ENCODE results near the gene EPYC.

Gene EPYC

DNA sequence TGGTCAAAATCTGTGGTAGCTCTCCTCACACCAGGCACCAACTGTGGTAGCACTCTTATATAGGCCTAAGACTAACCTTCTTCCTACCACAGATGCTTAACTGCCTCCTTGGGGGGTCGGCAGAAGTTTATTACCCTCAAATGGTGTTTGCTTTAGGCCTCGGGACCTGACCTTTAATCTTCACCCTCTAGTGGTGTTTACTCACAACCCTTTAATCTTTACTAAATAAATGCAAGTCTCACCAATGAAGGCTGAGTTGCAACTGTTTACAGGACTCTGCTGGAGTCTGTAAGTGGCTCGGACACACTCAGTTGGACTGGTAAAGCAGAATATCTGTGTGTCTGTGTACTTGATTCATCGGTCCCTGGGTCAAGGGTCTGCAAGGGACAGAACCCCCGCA is 79.2 kb downstream of the EPYC start:
- Histone ChIP-seq H3K4me3 (ENCODE audit: low read length) (no peak overlapping the region), H3K27ac (ENCODE audit: low read depth, low read length) (no peak overlapping the region), H3K27me3 (ENCODE audit: insufficient read depth, low read length) (no peaks in the 10 kb centered on the region), H3K36me3 (ENCODE audit: insufficient read depth, low read length) (no peaks in the 10 kb centered on the region), H3K9me3 (ENCODE audit: insufficient read depth, low read depth, low read length) (0 out of 2 replicates have a peak, but pooled peaks cover 6% of the 10 kb centered on the region), H3K4me1 (ENCODE audit: insufficient read depth, low read length) (no peaks in the 10 kb centered on the region), H3K9ac (ENCODE audit: low read depth, low read length) (no peak overlapping the region)
- 62% methylated on average over 5 of the region's 5 CpGs for WGBS

DNA sequence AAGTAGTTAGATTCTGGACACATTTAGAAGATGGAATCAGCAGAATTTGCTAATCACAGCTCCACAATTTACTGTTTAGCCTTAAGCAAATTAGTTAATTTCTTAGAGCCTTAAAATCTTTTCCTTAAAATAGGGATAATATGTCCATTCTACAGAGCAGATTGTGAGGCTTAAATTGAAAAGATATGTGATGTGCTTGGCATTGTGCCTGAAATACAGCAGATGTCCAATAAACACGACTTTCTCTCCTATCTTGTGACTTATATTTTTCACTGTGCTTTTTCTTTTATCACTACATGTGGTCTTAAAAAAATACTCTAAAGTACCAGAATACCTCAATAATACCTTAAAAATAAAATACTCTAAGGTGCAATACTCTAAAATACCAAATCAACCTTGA is 80.4 kb downstream of the EPYC start:
- no peaks in the 10 kb centered on the region for H3K9me3 ChIP-seq (ENCODE audit: insufficient read depth, low read depth, low read length)
- H3K27me3 ChIP-seq (ENCODE audit: insufficient read depth, low read length) = no peaks in the 10 kb centered on the region
- 100% methylated on average over 1 of the region's 1 CpG for WGBS
- no peak overlapping the region for H3K9ac ChIP-seq (ENCODE audit: low read depth, low read length)
- H3K4me3 ChIP-seq (ENCODE audit: low read length) = no peak overlapping the region
- H3K27ac ChIP-seq (ENCODE audit: low read depth, low read length) = no peak overlapping the region
- no peaks in the 10 kb centered on the region for H3K4me1 ChIP-seq (ENCODE audit: insufficient read depth, low read length)
- H3K36me3 ChIP-seq (ENCODE audit: insufficient read depth, low read length) = no peaks in the 10 kb centered on the region

DNA sequence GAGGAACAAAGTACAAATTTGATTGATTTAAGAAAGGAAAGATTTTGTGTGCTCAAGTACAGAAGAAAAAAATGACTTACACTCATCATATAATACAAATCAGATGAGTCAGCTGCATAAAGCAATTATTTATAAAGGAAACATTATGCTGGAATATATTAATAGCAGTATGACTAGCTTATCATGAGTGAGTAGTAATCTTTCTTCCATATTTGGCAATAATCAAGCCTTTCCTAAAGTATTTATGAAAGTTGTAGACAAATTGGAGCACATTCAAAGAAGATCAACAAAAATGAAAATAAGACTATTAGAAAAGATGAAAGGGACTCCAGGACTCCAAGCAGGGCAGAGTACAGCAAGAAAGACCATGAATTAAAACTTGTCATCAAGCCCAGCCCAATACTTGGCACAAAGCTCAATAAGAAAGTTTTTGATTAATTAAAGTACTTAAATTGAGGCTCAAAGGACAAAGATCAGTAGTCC is 82.6 kb downstream of the EPYC start:
- no peak overlapping the region for H3K27ac ChIP-seq (ENCODE audit: low read depth, low read length)
- no peaks in the 10 kb centered on the region for H3K9me3 ChIP-seq (ENCODE audit: insufficient read depth, low read depth, low read length)
- H3K4me1 ChIP-seq (ENCODE audit: insufficient read depth, low read length) = no peaks in the 10 kb centered on the region
- H3K27me3 ChIP-seq (ENCODE audit: insufficient read depth, low read length) = no peaks in the 10 kb centered on the region
- no peak overlapping the region for H3K4me3 ChIP-seq (ENCODE audit: low read length)
- no peaks in the 10 kb centered on the region for H3K36me3 ChIP-seq (ENCODE audit: insufficient read depth, low read length)
- H3K9ac ChIP-seq (ENCODE audit: low read depth, low read length) = no peak overlapping the region

DNA sequence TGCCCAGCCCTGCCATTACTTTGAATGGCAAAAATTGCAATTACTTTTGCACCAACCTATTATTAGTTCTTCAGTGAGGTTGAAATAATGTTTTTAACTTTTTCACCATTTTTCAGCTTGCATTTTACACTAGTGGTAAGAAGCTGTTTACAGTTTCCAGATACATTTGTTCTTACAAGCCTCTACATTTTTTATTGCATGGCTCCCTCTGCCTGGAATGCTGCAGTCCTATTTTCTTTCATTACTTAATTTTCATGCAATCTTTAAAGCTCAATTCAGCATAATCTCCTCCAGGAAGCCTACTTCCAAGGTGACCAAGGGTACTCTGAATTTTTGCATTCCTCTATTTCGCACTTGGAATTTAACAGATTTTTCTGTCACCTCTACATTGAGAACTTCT is 83.2 kb downstream of the EPYC start:
- Histone ChIP-seq H3K4me1 (ENCODE audit: insufficient read depth, low read length) (no peaks in the 10 kb centered on the region), H3K9ac (ENCODE audit: low read depth, low read length) (no peak overlapping the region), H3K27me3 (ENCODE audit: insufficient read depth, low read length) (no peaks in the 10 kb centered on the region), H3K9me3 (ENCODE audit: insufficient read depth, low read depth, low read length) (no peaks in the 10 kb centered on the region), H3K4me3 (ENCODE audit: low read length) (no peak overlapping the region), H3K27ac (ENCODE audit: low read depth, low read length) (no peak overlapping the region), H3K36me3 (ENCODE audit: insufficient read depth, low read length) (no peaks in the 10 kb centered on the region)
- WGBS = 100% methylated on average over 1 of the region's 1 CpG

DNA sequence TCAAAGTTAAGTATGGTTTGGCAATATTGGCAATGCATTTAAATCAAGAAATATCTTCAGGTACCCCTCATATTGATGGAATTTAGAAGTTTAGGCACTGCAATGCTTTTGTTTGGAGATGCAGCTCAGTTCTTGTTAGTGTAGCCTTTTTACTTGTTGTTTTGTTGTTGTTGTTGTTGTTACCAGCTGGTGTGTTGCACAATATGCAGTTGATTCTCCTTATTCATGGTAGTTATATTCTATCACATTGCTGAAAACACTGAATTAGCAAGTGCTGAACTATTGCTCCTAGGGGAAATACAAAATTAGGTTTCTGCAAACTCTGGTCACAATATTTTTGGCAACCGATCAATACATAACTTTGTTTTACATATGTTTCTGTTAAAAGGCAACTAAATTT is 84.5 kb downstream of the EPYC start:
- no peaks in the 10 kb centered on the region for H3K4me1 ChIP-seq (ENCODE audit: insufficient read depth, low read length)
- WGBS = no CpG with 5 or more reads among the region's 1 CpG
- H3K9ac ChIP-seq (ENCODE audit: low read depth, low read length) = no peak overlapping the region
- no peak overlapping the region for H3K27ac ChIP-seq (ENCODE audit: low read depth, low read length)
- no peaks in the 10 kb centered on the region for H3K27me3 ChIP-seq (ENCODE audit: insufficient read depth, low read length)
- H3K9me3 ChIP-seq (ENCODE audit: insufficient read depth, low read depth, low read length) = no peaks in the 10 kb centered on the region
- H3K4me3 ChIP-seq (ENCODE audit: low read length) = no peak overlapping the region
- no peaks in the 10 kb centered on the region for H3K36me3 ChIP-seq (ENCODE audit: insufficient read depth, low read length)

DNA sequence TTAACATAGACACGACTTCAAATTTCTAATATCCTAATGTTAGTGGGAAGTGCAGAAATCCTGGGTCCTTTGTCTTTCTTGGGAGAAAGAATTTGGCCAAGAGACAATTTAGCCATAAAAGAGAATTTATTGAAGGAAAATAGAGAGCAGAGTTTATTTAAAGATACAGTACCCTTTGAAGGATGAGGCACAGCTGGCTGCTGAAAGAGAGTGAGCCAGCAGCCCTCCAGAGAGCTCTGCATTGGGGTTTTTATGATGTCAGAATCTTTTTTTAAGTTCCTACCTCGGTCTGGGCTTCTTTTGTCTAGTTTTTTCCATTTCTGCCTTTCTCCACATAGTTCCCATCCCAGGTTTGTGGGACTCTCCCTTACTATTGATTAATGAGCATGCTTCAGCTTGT is 87.3 kb downstream of the EPYC start:
- H3K27ac ChIP-seq (ENCODE audit: low read depth, low read length) = no peak overlapping the region

DNA sequence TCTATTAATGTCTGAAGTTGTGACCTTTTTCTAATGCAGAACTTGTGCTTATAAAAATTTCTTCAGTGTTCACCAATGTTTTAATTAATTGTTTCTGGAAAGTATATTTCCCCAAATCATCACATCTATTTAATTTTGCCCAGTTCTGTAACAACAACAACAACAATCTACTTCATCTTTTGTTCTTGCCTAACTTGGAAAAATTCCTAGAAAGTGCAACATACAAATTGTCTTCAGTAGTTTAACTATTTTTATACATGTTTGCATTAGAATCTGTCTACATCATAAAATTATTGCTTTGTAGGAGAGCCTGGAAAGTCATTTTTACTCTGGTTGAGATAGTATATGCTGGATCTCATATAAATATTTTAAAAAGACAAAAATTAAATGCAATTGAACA is 88.3 kb downstream of the EPYC start:
- Histone ChIP-seq H3K4me3 (ENCODE audit: low read length) (no peak overlapping the region), H3K4me1 (ENCODE audit: insufficient read depth, low read length) (no peaks in the 10 kb centered on the region), H3K27ac (ENCODE audit: low read depth, low read length) (no peak overlapping the region), H3K27me3 (ENCODE audit: insufficient read depth, low read length) (no peaks in the 10 kb centered on the region), H3K36me3 (ENCODE audit: insufficient read depth, low read length) (no peaks in the 10 kb centered on the region), H3K9ac (ENCODE audit: low read depth, low read length) (no peak overlapping the region), H3K9me3 (ENCODE audit: insufficient read depth, low read depth, low read length) (no peaks in the 10 kb centered on the region)

More for the DNA sequence above, 87.3 kb downstream of the EPYC start:
- Histone ChIP-seq H3K9me3 (ENCODE audit: insufficient read depth, low read depth, low read length) (no peaks in the 10 kb centered on the region), H3K9ac (ENCODE audit: low read depth, low read length) (no peak overlapping the region), H3K27me3 (ENCODE audit: insufficient read depth, low read length) (no peaks in the 10 kb centered on the region), H3K4me3 (ENCODE audit: low read length) (no peak overlapping the region), H3K4me1 (ENCODE audit: insufficient read depth, low read length) (no peaks in the 10 kb centered on the region), H3K36me3 (ENCODE audit: insufficient read depth, low read length) (no peaks in the 10 kb centered on the region)
- 100% methylated on average over 1 of the region's 2 CpGs for WGBS

DNA sequence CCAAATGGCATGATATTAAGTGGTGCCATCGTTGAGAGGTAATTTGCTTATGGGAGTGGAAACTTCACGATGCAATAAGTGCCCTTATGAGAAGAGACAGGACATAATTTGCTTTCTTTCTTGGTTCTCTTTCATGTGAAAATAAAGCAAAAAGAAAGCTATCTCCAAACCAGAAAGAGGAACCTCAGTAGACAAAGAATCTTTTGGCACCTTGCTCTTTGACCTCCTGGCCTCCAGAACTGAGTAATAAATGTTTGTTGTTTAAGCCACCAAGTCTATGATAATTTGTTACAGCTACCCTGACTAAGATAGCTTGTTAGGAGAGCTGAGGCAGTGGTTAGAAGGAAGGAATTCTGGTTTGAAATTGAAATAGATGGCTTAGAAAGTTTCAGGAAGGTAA is 89.4 kb downstream of the EPYC start:
- Histone ChIP-seq H3K9ac (ENCODE audit: low read depth, low read length) (no peak overlapping the region), H3K9me3 (ENCODE audit: insufficient read depth, low read depth, low read length) (no peaks in the 10 kb centered on the region), H3K4me1 (ENCODE audit: insufficient read depth, low read length) (no peaks in the 10 kb centered on the region), H3K36me3 (ENCODE audit: insufficient read depth, low read length) (no peaks in the 10 kb centered on the region), H3K4me3 (ENCODE audit: low read length) (no peak overlapping the region), H3K27me3 (ENCODE audit: insufficient read depth, low read length) (no peaks in the 10 kb centered on the region), H3K27ac (ENCODE audit: low read depth, low read length) (no peak overlapping the region)
- 89% methylated on average over 2 of the region's 2 CpGs for WGBS

Data from HUES64 (cell line).